ENCODE measurements around the gene FOXD1. TPM values are rescaled to one million over a fixed set of nuclear protein-coding genes. Genes with fewer than 3 reads are reported as not detected.
"Not testable (repeated sequence)": the region's sequence is repeated elsewhere in the genome, so short reads cannot be mapped to it uniquely, and the experiment has no call there.

FOXD1 gene
- total RNA-seq, 4 donors from 2014 or later: 0.48 to 3.5 (median 1.5) TPM; not detected in 1

DNA sequence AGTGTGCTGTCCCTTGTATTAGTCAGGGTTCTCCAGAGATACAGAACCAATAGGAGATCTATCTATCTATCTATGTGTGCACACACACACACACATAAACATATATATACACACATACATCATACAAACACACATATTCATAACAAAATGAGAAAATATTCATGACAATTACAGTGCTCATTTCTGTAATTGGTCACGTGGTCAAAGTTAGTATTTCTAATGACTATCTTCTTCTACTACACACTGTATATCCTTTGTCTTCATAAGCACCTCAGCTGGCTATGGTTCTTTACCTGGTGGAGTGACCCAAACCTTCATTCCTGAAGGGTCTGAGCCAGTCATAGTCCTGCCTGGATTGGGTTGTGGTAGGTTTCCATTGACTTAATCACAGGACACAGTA, 31.9 kb upstream of the FOXD1 start:
- Histone ChIP-seq H3K27me3 (peaks cover 0 to 10% (median 0%) of the 10 kb centered on the region in 4 donors), H3K36me3 (no peaks in the 10 kb centered on the region), H3K27ac (no peak overlapping the region), H3K9me3 (no peaks in the 10 kb centered on the region), H3K4me3 (no peak overlapping the region), H3K4me1 (no peaks in the 10 kb centered on the region)
- intact Hi-C loops (cut with DNase I): no loop called here
- whole genome bisulfite sequencing, 2 donors: 94 to 100% methylated on average over 1 of the region's 1 CpG
- no peak for TF ChIP-seq POLR2A (IDR thresholded peaks at IDR 0.05)
- TF ChIP-seq, protein P1, sequence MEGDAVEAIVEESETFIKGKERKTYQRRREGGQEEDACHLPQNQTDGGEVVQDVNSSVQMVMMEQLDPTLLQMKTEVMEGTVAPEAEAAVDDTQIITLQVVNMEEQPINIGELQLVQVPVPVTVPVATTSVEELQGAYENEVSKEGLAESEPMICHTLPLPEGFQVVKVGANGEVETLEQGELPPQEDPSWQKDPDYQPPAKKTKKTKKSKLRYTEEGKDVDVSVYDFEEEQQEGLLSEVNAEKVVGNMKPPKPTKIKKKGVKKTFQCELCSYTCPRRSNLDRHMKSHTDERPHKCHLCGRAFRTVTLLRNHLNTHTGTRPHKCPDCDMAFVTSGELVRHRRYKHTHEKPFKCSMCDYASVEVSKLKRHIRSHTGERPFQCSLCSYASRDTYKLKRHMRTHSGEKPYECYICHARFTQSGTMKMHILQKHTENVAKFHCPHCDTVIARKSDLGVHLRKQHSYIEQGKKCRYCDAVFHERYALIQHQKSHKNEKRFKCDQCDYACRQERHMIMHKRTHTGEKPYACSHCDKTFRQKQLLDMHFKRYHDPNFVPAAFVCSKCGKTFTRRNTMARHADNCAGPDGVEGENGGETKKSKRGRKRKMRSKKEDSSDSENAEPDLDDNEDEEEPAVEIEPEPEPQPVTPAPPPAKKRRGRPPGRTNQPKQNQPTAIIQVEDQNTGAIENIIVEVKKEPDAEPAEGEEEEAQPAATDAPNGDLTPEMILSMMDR (IDR thresholded peaks at IDR 0.05): no peak
- DNase-seq: no peak

- no peaks in the 10 kb centered on the region for H3K36me3 ChIP-seq
- intact Hi-C loops (cut with DNase I): no loop called here
- no peak overlapping the region for H3K27ac ChIP-seq
- 58 to 59% methylated on average over 3 of the region's 3 CpGs for WGBS, 2 donors
- no peaks in the 10 kb centered on the region for H3K9me3 ChIP-seq
- TF ChIP-seq, protein P1 (IDR thresholded peaks at IDR 0.05): no peak
- no peak for TF ChIP-seq POLR2A (IDR thresholded peaks at IDR 0.05)
- peaks cover 0 to 4% (median 0%) of the 10 kb centered on the region in 4 donors for H3K27me3 ChIP-seq
- H3K4me1 ChIP-seq: no peaks in the 10 kb centered on the region
- no peak overlapping the region for H3K4me3 ChIP-seq
- DNase-seq: no peak
These were observed 23.5 kb upstream of the FOXD1 start for GRCh38 chr5:73472116-73472515.

- Histone ChIP-seq H3K27me3 (peaks cover 0 to 4% (median 0%) of the 10 kb centered on the region in 4 donors), H3K9me3 (no peaks in the 10 kb centered on the region), H3K36me3 (no peaks in the 10 kb centered on the region), H3K27ac (no peak overlapping the region), H3K4me1 (no peaks in the 10 kb centered on the region), H3K4me3 (no peak overlapping the region)
- intact Hi-C loops (cut with DNase I): no loop called here
- TF ChIP-seq, protein P1 (IDR thresholded peaks at IDR 0.05): no peak
- TF ChIP-seq POLR2A (IDR thresholded peaks at IDR 0.05): no peak
- no peak for DNase-seq
These were observed 23.1 kb upstream of the FOXD1 start for GRCh38 chr5:73471654-73472053.

GRCh38 chr5:73469878-73470277, 21.3 kb upstream of the FOXD1 start:
- Histone ChIP-seq H3K27me3 (no peaks in the 10 kb centered on the region), H3K27ac (no peak overlapping the region), H3K36me3 (no peaks in the 10 kb centered on the region), H3K4me1 (no peaks in the 10 kb centered on the region), H3K9me3 (no peaks in the 10 kb centered on the region), H3K4me3 (no peak overlapping the region)
- TF ChIP-seq POLR2A (IDR thresholded peaks at IDR 0.05): no peak
- TF ChIP-seq, protein P1 (IDR thresholded peaks at IDR 0.05): no peak
- WGBS, 2 donors: 91 to 93% methylated on average over 5 to 6 of the region's 8 CpGs
- intact Hi-C loops (cut with DNase I): no loop called here
- no peak for DNase-seq

DNA sequence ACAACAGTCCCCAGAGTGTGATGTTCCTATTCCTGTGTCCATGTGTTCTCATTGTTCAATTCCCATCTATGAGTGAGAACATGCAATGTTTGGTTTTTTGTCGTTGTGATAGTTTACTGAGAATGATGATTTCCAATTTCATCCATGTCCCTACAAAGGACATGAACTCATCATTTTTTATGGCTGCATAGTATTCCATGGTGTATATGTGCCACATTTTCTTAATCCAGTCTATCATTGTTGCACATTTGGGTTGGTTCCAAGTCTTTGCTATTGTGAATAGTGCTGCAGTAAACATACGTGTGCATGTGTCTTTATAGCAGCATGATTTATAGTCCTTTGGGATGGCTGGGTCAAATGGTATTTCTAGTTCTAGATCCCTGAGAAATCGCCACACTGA, 20.1 kb upstream of the FOXD1 start:
- H3K36me3 ChIP-seq; H3K4me3 ChIP-seq; DNase-seq; H3K27me3 ChIP-seq; H3K4me1 ChIP-seq; H3K9me3 ChIP-seq; H3K27ac ChIP-seq; intact Hi-C loops (cut with DNase I): not testable (repeated sequence)
- WGBS, 2 donors: 66 to 79% methylated on average over 3 of the region's 3 CpGs
